ENCODE data around the gene PTPRS. TPM values are rescaled to one million over a fixed set of nuclear protein-coding genes. Genes with fewer than 3 reads are reported as not detected.

Gene PTPRS
- total RNA-seq, 4 donors from 2014 or later, result 182 to 387 (median 289) TPM

DNA sequence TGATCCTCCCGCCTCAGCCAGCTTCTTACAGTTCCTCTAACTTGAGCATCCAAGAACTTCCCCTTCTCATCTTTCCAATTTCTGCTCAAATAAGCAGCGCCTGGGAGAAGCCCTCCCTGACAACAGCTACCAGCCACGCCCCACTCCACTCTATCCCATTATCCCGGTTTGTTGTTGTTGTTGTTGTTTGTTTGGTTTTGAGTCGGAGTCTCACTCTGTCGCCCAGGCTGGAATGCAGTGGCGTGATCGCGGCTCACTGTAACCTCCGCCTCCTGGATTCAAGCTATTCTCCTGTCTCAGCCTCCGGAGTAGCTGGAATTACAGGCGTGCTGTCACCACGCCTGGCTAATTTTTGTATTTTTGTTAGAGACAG lies 822 bp upstream of the PTPRS start:
- Histone ChIP-seq H3K36me3 (no peaks in the 10 kb centered on the region), H3K27ac (no peak overlapping the region), H3K27me3 (peaks cover 7% of the 10 kb centered on the region), H3K4me3 (replicated peaks in 1 of 3) (no peak overlapping the region), H3K4me1 (peaks cover 7 to 14% of the 10 kb centered on the region in 2 donors), H3K9me3 (no peaks in the 10 kb centered on the region)
- WGBS, 2 donors, result 82 to 84% methylated on average over 13 of the region's 13 CpGs
- TF ChIP-seq, protein P1, sequence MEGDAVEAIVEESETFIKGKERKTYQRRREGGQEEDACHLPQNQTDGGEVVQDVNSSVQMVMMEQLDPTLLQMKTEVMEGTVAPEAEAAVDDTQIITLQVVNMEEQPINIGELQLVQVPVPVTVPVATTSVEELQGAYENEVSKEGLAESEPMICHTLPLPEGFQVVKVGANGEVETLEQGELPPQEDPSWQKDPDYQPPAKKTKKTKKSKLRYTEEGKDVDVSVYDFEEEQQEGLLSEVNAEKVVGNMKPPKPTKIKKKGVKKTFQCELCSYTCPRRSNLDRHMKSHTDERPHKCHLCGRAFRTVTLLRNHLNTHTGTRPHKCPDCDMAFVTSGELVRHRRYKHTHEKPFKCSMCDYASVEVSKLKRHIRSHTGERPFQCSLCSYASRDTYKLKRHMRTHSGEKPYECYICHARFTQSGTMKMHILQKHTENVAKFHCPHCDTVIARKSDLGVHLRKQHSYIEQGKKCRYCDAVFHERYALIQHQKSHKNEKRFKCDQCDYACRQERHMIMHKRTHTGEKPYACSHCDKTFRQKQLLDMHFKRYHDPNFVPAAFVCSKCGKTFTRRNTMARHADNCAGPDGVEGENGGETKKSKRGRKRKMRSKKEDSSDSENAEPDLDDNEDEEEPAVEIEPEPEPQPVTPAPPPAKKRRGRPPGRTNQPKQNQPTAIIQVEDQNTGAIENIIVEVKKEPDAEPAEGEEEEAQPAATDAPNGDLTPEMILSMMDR (IDR thresholded peaks at IDR 0.05), result no peak
- TF ChIP-seq POLR2A (IDR thresholded peaks at IDR 0.05), result no peak
- intact Hi-C loops (cut with DNase I), result no loop called here
- DNase-seq, result no peak

DNA sequence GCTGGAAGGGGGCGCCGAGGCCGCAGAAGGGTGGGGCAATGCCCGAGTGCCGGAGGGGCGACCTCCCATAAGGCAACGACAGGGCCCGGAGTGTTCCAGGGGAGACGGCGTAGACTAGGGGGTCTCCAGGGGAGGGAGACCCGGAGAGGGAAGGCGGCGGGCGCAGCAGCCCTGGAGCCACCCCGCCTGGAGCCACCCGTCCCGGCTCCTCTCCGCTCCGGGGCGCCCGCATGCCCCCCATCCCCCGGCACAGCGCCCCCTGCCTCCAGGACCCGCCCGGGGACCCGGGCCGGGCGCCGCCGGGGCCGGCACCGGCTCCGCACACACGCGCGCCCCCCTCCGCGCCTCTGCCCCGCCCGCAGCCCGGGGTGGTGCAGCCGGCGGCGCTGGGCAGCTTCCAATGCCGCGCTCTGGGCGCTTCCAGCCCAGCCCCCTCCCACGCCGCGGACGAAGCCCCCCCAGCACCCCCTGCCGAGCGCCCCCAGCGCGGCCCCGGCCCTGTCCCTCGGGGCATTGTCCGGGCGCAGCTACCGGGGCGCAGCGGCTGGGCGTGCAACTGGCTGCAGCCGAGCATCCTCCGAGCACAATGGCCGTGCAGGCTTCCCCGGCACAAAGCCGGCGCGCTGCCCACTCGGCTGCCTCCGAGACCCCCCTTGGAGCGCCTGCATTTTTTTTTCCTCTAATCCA lies 519 bp downstream of the PTPRS start:
- Histone ChIP-seq H3K9me3 (no peaks in the 10 kb centered on the region), H3K4me3 (replicated peaks in 1 of 3) (peak overlapping the region; percentile 25 to 34 (median 26)), H3K27ac (no peak overlapping the region), H3K36me3 (no peaks in the 10 kb centered on the region), H3K27me3 (peaks cover 7% of the 10 kb centered on the region), H3K4me1 (peaks cover 7 to 14% of the 10 kb centered on the region in 2 donors)
- TF ChIP-seq, protein P1 (IDR thresholded peaks at IDR 0.05), result peak in 1 of 6 experiments; percentile 13
- TF ChIP-seq POLR2A (IDR thresholded peaks at IDR 0.05), result no peak
- DNase-seq, result no peak
- intact Hi-C loops (cut with DNase I), result no loop called here
- 0 to 2% methylated on average over 10 to 22 of the region's 73 CpGs for WGBS, 2 donors

DNA sequence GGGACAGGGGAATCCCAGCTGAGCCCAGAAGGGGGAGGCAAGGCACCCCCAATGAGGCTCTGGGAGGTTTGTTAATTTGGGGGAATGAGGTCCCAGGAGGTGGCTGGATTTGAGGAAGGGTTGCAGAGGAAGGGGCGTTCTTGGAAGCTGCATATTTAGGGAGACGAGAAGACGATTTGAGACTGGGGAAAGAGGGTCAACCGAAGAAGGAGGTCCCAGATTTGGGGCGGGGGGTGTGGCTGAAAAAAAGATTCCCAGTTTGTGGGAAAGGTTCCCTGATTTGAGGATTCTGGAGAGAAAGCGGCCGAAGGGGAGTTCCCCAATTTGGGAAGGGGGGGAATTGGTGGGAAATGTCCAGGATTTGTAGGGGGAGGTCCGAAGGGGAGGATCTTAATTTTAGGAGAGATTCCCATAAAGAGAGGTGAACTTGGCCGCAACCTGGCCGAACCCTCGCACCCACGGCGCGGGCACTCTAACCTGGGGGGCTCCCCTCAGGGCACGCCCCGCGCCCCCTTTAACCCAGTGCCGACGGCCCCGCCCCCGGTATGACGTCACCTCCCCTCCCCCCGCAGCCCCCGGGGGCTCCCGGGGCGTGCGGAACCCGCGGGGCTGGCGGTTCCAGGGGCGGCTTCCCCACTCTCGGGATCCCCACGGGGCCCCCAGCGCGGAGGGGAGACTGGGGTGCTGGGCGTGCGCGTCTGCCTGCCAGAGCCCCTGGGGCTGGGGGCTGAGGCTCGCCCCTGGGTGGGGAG lies 1.2 kb downstream of the PTPRS start:
- peak overlapping the region in 1 of 3 donors; percentile 34 for H3K4me3 ChIP-seq (replicated peaks in 1 of 3)

DNA sequence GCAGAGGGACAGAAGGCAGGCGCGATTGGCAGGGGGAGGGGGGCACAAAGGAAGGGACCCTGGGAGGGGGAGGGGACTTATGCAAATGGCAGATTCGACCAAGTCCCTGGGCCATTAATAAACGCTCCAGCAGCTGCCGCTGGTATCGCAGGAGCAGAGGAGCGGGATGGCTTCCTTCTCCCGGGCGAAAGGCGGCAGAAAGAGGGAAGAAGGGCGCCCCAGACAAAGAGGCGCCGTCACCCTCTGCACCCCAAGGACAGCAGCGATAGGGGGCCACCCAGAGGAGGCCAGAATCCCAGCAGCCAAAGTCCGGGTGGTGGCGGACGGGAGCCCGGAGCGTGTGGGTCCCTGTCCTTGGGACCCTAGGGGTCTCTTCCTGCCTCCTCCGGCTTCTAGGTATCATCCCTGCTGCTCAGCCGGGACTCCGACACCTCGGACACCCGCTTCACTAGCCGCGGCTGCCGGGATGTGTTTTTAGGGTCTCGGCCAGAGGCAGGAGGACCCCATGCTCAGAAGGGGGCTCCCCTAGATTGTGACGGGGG lies 1.9 kb downstream of the PTPRS start:
- H3K4me3 ChIP-seq (replicated peaks in 1 of 3), result no peak overlapping the region
- 7 to 8% methylated on average over 15 to 23 of the region's 29 CpGs for WGBS, 2 donors

More for the DNA sequence above, 1.2 kb downstream of the PTPRS start:
- H3K4me1 ChIP-seq, result peaks cover 7 to 14% of the 10 kb centered on the region in 2 donors
- WGBS, 2 donors, result 3 to 7% methylated on average over 17 to 18 of the region's 39 CpGs
- peaks cover 7% of the 10 kb centered on the region for H3K27me3 ChIP-seq
- TF ChIP-seq POLR2A (IDR thresholded peaks at IDR 0.05), result no peak
- TF ChIP-seq, protein P1 (IDR thresholded peaks at IDR 0.05), result no peak
- no peak overlapping the region for H3K27ac ChIP-seq
- intact Hi-C loops (cut with DNase I), result no loop called here
- H3K36me3 ChIP-seq, result no peaks in the 10 kb centered on the region
- H3K9me3 ChIP-seq, result no peaks in the 10 kb centered on the region
- no peak for DNase-seq

More for the DNA sequence above, 1.9 kb downstream of the PTPRS start:
- H3K27me3 ChIP-seq, result peaks cover 7% of the 10 kb centered on the region
- intact Hi-C loops (cut with DNase I), result no loop called here
- H3K4me1 ChIP-seq, result peaks cover 7 to 14% of the 10 kb centered on the region in 2 donors
- no peak for TF ChIP-seq POLR2A (IDR thresholded peaks at IDR 0.05)
- TF ChIP-seq, protein P1 (IDR thresholded peaks at IDR 0.05), result no peak
- H3K36me3 ChIP-seq, result no peaks in the 10 kb centered on the region
- no peak for DNase-seq
- H3K27ac ChIP-seq, result no peak overlapping the region
- no peaks in the 10 kb centered on the region for H3K9me3 ChIP-seq

All from thyroid gland (tissue), 4 donors.